CD4-positive, alpha-beta T cell treated with Interleukin-2 at 100 ng/mL for 4 hours (primary cell): ENCODE measurements around the gene MMAB.

Source experiments
- DNase-seq: peaks from one replicate; pipeline ENCODE4 v3.0.0-alpha.2; 2020; ENCODE audit warnings: low spot score

Gene MMAB

DNA sequence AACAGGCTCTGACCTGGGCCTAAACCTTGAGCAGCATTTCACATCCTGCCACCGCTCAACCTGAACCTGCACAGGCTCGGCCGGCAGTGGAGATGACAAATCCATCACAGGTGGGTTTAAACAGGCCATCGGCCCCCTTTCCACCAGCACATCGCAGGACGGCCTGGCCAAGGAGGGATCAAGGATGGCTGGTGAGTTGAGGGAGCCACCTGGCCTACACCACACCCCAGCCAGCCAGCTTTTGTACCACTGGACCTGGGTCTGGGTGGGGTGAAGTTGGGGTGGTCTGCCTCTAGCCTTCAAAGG is 14.2 kb downstream of the MMAB start:
- DNase-seq: no peak

DNA sequence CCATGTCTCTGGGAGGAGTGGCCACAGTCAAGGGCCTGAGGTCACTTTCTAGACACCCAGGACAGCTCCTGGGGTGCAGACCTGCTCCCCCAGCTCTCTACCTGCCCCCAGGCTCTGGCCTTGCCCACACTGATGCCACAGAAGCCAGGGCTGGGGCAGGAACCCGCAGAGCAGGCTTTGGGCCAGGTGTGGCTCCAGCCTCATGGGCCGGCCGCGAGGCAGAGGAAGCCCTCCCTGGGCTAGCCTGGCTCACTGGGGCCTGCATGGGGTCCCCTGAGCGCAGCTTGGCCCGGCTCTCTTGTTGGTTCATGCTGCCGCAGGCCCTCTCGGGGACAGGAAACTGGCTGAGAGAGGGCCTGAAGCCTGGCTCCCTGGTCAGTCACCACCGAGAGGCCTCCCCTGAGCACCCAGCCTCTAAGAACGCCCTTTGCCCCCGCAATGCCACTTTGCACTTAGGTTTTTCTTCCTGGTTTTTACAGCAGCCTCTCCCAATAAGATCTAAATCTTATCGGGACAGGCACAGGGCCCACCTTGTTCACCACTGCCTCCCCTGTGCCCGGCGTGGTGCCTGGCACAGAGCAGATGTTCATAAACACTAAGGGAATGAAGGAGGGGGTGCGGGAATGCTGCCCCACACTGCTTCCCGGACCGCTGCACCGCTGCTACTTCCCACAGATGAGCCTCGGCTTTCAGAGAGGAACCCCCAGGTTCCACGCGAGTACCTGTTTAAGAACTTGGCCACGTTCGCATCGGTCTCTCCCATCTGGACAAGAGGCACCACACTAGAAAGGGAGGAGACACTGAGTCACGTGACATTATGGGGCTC is 14.7 kb downstream of the MMAB start:
- no peak for DNase-seq

GRCh38 chr12:109557805-109558204 is 15.5 kb downstream of the MMAB start:
- no peak for DNase-seq

- no peak for DNase-seq
Measured at GRCh38 chr12:109557200-109557599, 16.1 kb downstream of the MMAB start.

DNA sequence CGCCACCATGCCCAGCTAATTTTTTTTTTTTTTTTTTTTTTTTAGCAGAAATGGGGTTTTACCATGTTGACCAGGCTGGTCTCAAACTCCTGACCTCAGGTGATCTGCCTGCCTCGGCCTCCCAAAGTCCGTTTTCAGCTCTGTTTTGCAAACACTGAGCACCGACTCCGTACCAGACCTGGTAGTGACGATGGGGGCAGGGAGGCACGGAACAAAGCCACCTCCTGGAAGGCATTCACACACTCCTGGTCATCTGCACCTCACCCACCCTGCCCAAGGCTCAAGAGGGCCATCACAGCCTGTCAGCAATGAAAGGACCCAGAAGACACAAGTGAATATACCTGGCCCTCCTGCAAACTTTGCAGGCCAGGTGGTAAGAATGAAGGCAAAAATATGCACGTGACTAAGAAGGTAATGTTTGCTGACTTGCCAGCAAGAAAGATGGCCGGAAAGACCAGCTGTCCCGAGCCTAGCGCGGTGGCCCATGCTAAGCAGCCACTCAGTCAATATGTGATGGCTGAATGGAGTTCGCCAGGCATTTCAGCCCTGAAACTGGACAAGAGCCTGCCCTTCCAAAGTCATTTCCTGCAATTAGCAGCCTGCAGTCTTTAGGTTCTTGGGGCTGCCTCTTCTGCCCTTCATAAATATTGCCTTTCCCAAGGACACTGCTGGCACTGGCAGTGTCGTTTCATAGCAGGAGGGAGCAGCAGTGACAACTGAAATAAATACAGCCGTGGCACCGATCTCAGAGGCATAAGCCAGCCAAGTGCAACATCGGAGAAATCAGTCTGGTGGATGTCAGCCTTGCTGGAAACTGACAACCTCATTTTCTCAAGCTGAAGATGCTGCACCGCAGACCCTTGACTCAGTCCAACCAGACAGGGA is 17.6 kb downstream of the MMAB start:
- no peak for DNase-seq

DNA sequence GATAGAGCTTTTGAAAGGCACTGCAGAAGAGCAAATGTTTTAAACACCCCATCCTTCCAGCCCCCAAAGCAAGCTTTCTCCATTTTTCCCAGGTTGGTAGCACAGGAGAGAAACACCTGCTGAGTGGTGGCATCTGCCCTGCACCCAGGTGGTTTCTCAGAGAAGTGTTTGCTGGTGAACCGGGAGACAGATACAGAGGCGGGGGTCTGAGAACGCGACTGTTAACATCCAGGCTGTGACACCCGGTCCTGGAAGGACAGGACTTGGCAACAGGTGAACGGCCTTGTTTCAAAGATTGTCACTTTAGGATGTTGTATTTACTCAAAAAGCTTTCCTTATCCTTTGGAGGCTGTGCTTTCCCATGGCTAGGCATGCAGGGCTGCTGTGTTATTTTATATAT is 18.5 kb downstream of the MMAB start:
- no peak for DNase-seq

DNA sequence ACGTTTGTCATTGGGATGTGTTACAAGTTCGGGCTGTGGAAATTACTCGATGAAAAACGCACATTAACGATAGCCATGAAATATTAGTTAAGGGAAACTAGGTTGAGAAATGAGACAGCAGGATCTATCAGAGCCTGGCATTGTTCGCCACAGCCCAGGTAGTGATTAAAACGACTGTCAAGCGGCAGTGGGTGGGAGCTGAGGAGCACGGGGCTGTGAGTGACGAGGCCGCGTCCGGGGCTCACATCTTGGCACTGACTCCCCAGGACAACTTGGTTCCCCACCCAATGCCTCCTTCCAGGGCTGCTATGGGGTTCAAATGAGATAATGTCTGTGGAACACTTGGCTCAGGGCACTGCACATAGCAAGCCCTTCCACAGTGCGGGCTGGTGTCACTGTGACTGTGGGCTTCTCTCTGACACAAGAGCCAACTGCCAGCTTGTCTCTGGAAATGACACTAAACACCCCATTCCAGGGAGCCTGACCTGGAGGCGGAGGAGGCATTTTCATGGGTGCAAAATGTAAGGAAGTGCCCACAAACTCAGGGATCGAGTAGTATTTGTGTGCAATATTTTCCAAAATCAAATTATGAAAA is 19.3 kb downstream of the MMAB start:
- no peak for DNase-seq

GRCh38 chr12:109553483-109553882 is 19.8 kb downstream of the MMAB start:
- no peak for DNase-seq

DNA sequence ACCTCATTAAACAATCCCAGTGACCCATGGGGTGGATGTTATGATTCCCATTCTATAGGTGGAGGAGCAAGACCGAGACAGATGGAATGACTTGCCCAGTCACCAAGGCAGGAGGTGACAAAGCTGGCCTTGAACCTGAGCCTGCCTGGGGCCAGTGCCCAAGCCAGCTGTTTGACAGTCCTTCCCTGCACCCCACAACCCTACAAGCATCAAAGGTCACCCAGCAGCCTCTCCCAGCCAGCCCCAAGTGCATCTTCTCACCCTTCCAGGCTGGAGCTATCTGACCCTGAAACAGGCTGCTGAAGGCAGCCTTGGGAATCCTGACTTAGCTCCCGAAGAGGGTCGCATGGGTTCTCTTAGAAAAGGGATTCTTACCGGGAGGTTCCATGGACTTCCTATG is 20.3 kb downstream of the MMAB start:
- DNase-seq: no peak

DNA sequence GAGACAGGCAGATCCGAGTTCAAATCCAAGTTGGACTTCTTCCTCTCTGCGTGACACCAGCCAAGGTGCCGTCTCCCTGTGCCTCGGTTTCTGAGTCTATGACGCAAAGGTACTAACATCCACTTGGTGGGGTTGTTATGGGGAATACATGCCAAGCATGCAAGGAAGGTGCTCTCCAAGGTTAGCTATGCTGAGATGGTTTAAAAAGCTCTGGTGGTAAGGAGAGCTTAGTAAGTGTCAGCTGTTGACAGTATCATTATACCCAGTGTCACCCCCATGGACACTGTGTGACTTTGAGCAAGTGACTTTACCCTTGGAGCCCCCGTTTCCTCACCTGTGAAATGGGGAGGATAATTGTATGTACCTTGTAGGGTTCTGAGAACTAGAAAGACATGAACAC is 22.2 kb downstream of the MMAB start:
- no peak for DNase-seq

DNA sequence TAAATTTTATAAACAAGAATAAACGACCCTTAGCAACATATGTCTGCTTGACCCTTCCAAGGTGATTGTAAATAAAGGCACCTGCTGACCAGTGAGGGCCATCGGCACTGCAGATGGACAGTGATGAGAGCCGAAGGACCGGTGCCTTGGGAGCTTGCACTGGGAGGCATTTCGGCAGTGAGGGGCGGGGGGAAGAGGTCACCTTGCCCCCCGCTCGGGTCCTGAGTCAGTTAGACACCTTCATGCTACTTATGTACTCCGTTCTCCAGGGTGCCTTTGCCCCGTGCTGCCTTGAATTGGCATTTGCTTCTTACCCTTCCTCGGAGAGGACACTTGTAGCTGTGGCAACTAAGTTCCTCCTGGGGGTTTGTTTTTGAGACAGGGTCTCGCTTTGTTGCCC is 23.0 kb downstream of the MMAB start:
- DNase-seq: no peak

GRCh38 chr12:109549613-109550270 is 23.6 kb downstream of the MMAB start:
- no peak for DNase-seq

- DNase-seq: no peak
Measured at GRCh38 chr12:109548258-109548657, 25.0 kb downstream of the MMAB start.

DNA sequence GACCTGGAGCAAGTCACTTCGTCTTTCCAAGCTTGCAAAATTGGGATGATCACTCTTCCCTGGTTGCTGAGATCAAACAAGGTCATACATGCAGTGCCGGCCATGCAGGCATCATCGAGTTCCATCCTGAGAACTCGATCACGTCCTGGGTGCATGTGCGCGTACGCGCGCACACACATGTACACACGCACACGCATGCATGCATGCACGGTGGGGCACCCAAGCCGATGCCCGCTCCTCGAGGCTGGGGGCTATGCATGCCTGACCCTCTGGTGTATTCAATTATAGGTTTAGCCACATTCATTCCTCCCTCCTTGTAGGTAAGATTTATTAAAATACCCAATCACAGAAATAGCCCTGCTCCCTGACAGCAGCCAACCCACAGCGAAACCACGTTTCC is 26.0 kb downstream of the MMAB start:
- no peak for DNase-seq

- DNase-seq: no peak
Measured at GRCh38 chr12:109545826-109546225, 27.5 kb downstream of the MMAB start.

DNA sequence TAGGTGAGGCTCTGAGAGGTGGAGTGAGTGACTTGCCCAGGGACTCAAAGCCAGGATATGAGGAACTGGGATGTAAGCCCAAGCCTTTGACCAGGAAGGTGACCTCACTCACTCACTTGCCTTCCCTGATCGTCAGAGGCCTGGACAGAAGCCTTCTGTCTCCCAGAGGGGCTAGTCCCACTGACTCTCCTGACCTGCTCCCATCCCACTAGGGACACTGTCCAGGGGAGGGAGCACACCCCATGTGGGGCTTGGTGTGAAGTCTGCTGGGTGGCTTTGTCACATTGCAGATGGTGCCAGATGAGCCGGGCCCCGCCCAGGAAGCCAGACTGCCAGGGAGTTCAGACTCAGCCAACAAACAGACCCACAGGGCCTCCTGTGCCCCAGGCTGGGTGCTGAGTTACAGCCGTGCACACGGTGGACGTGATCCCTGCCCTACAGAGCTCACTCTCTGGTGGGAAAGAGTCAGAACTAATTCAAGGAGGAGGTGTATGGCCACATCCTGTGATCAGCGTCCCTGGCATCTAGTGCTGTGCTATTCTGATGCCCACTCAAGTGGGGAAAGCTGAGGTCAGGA is 28.3 kb downstream of the MMAB start:
- peak; percentile 21 for DNase-seq

DNA sequence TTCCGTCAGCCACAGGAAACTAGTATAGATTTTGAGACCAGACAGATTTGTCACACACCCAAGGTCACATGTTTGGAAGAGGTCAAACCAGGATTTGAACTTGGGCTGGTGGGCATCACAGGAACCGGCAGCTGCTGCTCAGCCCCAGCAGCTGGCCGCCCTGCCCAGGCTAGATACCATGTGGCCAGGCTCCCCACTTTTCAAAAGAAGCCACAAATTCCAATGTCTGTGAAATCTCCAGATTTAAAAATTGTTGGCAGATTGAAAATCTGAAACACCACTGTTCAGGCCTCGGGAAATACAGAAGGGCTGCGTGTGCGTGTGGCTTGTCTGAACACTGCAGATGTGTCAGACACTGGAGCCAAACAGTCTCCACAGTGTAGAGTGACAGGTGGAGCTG is 30.4 kb downstream of the MMAB start:
- DNase-seq: no peak

DNA sequence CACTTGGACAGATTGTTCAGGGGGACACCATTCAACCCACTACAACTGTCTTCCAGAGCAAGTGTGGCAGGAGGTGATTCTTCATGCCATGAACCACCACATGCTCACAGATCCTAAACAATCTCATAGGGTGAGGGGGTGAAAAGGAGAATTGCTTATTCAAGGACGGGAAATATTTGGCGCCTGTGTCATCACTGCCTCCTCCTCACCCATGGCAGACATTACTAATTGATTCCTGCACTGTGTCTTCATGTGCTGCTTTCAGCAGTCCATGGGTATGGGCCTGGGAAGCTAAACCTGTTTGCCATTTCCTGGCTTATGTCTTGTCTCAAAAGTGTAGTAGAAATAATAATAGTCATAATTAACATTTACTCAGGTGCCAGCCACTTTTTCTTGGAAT is 31.3 kb downstream of the MMAB start:
- no peak for DNase-seq

DNA sequence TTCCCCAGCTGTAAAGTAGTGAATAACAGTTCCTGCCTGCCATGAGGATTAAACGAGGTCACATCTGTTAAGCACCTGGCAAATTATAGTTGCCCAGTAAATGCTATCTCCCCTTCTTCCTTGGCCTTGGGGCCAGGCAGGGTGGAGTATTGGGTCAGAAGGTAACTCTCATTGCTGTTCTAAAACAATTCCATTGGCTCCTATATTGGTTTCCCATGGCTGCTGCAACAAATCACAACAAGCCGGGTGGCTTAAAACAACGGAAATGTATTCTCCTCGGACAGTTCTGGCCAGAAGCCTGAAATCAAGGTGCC is 31.9 kb downstream of the MMAB start:
- no peak for DNase-seq

- no peak for DNase-seq
Measured at GRCh38 chr12:109540526-109541412, 32.5 kb downstream of the MMAB start.

DNA sequence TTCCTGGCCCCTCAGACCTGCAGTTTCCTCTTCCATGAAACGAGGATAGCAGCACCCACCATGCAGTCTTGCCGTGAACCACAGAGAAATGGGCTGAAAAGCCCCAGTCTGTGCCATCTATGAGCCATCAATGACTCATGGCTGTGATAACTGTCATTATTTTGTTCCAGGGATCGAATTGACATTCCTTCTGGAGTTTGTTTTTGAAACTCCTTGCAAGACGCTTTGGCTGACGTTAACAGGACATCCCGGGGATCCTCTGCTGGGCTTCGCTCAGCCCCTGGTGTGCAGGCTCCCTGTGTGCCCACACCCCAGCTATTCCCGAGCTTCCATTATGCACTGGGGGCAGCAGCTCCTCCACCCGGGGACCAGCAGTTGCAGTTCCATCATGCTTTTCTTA is 33.8 kb downstream of the MMAB start:
- DNase-seq: no peak
